ENCODE results near the gene SYNPO2.

The SYNPO2 gene

DNA sequence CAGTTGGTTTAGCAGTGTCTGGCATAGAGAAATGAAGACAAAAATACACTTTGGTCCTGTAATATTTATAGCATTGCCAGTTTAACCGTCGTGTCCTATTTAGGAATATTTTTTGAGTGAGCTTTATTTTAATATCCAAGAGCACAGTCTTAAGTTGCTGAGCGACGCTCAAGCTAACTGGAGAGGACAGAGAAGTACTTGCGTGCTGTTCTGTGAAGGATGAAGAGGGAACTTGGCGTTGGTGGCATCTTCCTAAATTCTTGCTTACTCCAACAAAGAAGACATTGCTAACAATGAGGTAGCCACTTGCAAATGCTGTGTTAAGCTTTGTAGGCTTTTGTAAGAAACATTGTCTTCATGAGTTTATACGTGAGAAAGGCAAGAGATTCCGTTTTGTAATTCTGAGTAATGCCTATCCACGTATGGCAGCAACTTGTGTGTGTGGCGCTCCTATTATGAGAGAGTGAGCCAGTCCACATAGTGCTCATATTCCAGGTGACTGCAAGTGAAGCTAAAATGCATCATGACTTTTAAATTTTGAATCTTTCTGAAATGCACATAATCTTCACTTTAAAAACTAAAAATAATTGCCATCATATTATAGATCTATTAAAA, 50.6 kb downstream of the SYNPO2 start:
- H3K27me3 ChIP-seq = no peaks in the 10 kb centered on the region
- TF ChIP-seq, protein P1, sequence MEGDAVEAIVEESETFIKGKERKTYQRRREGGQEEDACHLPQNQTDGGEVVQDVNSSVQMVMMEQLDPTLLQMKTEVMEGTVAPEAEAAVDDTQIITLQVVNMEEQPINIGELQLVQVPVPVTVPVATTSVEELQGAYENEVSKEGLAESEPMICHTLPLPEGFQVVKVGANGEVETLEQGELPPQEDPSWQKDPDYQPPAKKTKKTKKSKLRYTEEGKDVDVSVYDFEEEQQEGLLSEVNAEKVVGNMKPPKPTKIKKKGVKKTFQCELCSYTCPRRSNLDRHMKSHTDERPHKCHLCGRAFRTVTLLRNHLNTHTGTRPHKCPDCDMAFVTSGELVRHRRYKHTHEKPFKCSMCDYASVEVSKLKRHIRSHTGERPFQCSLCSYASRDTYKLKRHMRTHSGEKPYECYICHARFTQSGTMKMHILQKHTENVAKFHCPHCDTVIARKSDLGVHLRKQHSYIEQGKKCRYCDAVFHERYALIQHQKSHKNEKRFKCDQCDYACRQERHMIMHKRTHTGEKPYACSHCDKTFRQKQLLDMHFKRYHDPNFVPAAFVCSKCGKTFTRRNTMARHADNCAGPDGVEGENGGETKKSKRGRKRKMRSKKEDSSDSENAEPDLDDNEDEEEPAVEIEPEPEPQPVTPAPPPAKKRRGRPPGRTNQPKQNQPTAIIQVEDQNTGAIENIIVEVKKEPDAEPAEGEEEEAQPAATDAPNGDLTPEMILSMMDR (IDR thresholded peaks at IDR 0.05) = no peak
- peak overlapping the region; percentile 78 to 87 for H3K27ac ChIP-seq
- intact Hi-C loops (cut with DNase I; ENCODE audit: low total_unique reads) = loop anchor here (1.0 kb wide), 1 partner anchor 19 kb away; no protein-coding TSS in a partner anchor
- no peak for DNase-seq
- H3K4me3 ChIP-seq = peak overlapping the region; percentile 32 to 41
- H3K36me3 ChIP-seq = no peaks in the 10 kb centered on the region
- no peaks in the 10 kb centered on the region for H3K9me3 ChIP-seq
- H3K4me1 ChIP-seq = peaks cover 0 to 97% (median 37%) of the 10 kb centered on the region in 4 donors

DNA sequence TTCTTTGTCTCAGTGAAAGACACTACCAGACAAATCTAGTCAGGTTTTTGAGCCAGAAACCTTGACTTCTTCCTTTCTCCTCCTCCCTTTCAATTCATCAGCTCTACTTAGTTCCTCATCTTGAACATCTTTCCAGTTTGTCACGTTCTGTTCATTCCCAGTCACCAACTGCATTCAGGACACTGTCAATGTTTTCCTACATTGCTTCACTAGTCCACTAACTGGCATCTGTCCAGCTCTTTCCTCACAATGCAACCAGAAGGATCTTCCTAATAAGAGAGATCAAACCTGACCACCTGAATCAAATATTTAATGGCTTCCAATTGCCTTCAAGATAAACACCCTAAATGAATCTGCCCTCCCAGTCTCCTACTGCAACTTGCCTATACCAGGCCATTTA, 52.5 kb downstream of the SYNPO2 start:
- TF ChIP-seq, protein P1 (IDR thresholded peaks at IDR 0.05) = no peak
- intact Hi-C loops (cut with DNase I; ENCODE audit: low total_unique reads) = no loop called here
- H3K27me3 ChIP-seq = no peaks in the 10 kb centered on the region
- H3K4me3 ChIP-seq = peak overlapping the region; percentile 6 to 32
- H3K9me3 ChIP-seq = no peaks in the 10 kb centered on the region
- peaks cover 0 to 94% (median 36%) of the 10 kb centered on the region in 4 donors for H3K4me1 ChIP-seq
- H3K27ac ChIP-seq = peak overlapping the region; percentile 78 to 87
- no peaks in the 10 kb centered on the region for H3K36me3 ChIP-seq
- peak in 1 of 2 donors; percentile 78 for DNase-seq

DNA sequence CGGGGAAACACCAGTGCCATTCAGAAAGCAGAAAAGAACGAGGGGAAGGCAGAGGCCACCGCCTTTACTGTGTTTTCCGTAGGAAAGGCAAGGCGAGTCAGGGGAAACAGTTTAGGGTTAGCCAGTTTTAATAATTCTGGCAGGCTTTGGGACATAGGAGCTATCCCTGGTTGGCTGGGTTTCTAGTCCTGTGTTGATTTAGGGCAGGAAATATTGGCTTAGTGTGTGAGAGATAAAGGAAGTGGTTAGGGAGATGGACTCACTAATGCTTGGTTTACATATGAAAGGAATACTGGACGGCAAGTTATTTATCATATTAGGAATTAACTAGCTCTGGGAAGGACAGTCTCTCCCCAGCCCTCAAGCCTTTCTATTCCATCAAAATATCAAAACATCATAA, 53.1 kb downstream of the SYNPO2 start:
- DNase-seq = no peak
- Histone ChIP-seq H3K9me3 (no peaks in the 10 kb centered on the region), H3K4me3 (peak overlapping the region in 1 of 2 donors; percentile 6), H3K27ac (peak overlapping the region; percentile 78 to 87), H3K36me3 (no peaks in the 10 kb centered on the region), H3K27me3 (no peaks in the 10 kb centered on the region), H3K4me1 (peaks cover 0 to 94% (median 36%) of the 10 kb centered on the region in 4 donors)
- intact Hi-C loops (cut with DNase I; ENCODE audit: low total_unique reads) = no loop called here
- TF ChIP-seq, protein P1 (IDR thresholded peaks at IDR 0.05) = no peak

DNA sequence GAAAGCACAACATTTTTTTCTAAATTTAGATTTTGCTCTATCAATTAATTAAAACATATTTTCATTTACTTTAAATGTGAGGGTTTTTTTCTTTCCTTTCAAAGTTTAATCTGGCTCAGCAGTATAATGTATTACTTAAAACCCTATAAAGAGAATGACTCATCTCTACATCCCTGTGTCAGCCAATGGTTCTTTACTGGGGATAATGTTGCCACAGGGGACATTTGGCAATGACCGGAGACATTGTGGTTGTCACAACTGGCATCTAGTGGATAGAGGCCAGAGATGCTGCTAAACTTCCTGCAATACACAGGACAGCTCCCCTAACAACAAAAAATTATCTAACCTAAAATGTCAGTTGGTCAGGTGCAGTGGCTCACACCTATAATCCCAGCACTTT, 53.8 kb downstream of the SYNPO2 start:
- intact Hi-C loops (cut with DNase I; ENCODE audit: low total_unique reads) = no loop called here
- Histone ChIP-seq H3K4me1 (peaks cover 0 to 94% (median 32%) of the 10 kb centered on the region in 4 donors), H3K36me3 (no peaks in the 10 kb centered on the region), H3K9me3 (no peaks in the 10 kb centered on the region), H3K27ac (peak overlapping the region; percentile 78 to 87), H3K27me3 (no peaks in the 10 kb centered on the region), H3K4me3 (no peak overlapping the region)
- no peak for DNase-seq
- TF ChIP-seq, protein P1 (IDR thresholded peaks at IDR 0.05) = no peak

DNA sequence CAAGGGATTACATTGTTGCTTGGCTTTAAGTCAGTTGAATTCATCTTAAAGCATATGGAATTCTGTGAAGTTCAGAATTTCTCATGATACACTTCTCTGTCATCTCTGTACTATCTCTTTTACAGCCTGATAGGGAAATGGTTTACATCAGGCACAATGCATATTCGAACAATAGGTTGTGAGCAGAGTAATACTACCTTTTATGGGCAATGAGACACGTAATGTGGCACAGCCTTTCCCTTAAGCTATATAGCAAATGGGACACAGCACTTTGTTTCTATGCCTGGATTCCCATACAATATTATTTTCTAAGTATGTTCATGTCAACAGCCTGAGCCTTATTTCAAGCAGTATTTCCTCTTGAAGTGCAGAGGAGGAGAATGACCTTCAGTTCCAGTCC, 58.4 kb downstream of the SYNPO2 start:
- intact Hi-C loops (cut with DNase I; ENCODE audit: low total_unique reads) = no loop called here
- Histone ChIP-seq H3K4me1 (peaks cover 0 to 96% (median 35%) of the 10 kb centered on the region in 4 donors), H3K4me3 (no peak overlapping the region), H3K9me3 (no peaks in the 10 kb centered on the region), H3K27me3 (no peaks in the 10 kb centered on the region), H3K27ac (peak overlapping the region; percentile 78 to 87), H3K36me3 (no peaks in the 10 kb centered on the region)
- TF ChIP-seq, protein P1 (IDR thresholded peaks at IDR 0.05) = no peak
- no peak for DNase-seq

All from tibial artery (tissue), 4 donors.